ENCODE results near the gene FHOD3.

FHOD3 gene

GRCh38 chr18:36629138-36629530 is 331.6 kb downstream of the FHOD3 start:
- no peak for DNase-seq (ENCODE audit: low read depth in 3 of 3)

GRCh38 chr18:36629836-36630235 is 332.3 kb downstream of the FHOD3 start:
- no peak for DNase-seq (ENCODE audit: low read depth in 3 of 3)

DNA sequence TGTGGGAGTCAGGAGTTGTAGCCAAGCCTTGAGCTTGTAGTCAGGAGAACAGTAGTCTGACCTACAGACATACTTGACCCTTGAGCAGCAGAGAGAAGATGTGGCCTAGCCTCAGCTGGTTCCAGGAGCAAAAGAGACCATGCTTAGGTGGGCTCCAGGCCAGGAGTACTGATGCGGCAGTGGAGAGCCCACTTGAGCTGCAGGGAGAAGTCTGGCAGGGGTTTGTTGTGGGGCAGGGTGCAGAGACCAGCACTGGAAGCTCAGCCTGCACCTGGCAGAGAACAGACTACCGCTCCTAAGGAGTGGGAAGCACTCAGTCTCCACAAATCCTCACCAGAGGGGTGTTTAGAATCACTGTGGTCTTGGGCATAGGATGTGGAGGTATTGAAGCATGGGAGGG is 333.4 kb downstream of the FHOD3 start:
- DNase-seq (ENCODE audit: low read depth in 3 of 3): no peak

- DNase-seq (ENCODE audit: low read depth in 3 of 3): no peak
These were observed 336.5 kb downstream of the FHOD3 start for GRCh38 chr18:36633961-36634412.

DNA sequence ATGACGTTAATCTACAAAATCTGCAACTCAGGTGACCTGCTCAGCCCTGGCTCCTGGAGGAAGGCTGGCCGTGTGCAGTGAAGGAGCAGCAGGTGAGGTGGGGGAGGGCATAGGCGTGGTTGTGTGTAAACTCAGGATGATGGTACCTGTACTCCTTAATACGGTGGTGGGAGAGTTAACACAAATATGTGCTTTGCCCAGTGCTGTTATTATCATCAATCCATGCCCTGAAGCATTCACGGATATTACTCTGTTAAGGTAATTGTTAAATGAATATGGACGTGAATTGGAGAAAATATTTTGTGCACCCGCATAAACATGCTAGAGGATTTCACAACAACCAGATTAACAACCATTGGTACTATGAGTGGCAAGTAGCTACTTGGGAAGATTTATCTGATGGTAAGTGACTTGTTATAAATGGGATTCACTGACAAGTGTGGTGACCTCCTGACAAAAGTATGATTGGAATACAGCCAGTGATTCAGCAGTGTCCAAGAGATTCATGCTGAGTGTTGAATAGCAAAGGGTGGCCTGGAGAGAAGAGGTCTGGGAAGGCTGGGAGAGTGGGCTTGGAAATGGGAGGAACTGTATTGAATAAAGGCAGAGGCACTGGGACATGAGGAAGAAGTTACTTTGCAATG is 337.2 kb downstream of the FHOD3 start:
- DNase-seq (ENCODE audit: low read depth in 3 of 3): no peak

DNA sequence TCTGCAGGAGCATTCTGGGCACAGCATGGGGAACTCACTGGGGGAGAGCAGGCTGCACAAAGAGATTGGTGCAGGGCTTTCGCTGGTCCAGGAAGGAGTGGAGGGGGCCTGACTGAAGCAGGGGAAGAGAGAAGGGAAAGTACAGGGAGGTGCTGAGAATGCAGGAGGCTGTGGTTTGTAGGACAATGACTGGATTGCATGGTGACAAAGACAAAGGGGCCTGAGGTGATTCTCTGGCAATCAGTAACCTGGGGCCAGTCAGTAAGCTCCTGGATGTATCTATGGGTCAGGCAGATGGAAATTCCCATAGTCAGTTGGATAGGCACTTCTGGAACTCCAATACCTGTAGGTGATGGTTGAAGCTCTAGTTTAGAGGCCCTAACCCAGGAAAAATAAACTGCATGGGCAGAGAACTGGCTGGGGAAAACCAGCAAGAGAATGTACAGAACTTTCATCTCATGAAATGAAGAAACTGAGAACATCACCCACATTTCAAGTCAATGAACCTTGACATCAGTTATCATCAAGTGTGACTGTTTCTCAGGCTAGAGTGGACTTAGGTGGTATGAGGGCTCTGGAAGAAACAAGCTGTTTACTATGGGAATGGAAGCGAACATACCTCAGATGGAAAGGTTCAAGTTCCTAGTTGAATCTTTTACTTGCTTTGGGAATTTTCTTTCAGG is 338.0 kb downstream of the FHOD3 start:
- DNase-seq (ENCODE audit: low read depth in 3 of 3): no peak

DNA sequence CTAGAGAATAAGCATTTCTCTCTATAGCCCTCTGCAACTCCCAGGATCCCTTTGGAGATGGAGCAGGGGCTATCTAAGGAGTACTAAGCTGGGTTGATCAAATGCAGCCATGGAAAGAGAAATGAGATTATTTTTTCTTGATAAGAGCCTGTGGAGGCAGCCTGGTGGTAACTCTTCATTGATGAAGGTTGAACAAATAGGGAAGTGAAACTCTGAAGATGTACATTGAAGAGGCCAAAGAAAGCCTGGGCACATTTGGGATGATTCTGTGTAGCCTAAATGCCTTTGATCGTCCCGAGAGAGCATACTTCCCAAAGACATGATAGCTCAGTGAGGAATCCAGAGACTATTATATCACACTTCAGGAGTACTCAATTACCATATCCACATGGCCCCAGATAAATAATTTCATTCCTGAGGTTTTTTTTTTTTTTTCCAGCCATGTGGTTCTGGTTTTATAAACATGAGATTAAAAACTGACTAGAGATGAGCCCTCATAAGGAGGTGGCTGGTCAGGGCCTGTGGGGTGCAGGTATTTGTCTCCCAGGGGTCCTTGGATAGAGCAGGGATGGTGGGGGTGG is 338.8 kb downstream of the FHOD3 start:
- no peak for DNase-seq (ENCODE audit: low read depth in 3 of 3)

DNA sequence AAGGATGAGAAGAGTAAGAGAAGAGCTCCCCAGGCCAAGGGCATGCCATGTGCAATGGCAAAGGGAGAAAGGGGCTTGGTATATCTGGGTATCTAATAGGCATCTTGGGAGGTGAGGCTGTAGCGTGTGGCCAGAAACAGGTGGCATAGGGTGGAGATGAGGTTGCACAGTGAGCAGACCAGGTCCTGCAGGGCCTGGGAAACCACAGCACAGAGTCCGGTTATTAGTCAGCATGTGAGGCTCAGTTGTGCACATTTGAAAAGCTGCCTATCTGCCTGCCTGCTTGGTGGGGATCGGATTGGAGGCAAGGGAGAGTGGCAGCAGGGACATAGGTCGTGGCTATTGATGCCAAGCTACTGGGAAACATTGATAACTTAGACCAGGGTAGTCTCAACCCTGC is 340.7 kb downstream of the FHOD3 start:
- no peak for DNase-seq (ENCODE audit: low read depth in 3 of 3)

GRCh38 chr18:36640021-36640952 is 342.8 kb downstream of the FHOD3 start:
- no peak for DNase-seq (ENCODE audit: low read depth in 3 of 3)

DNA sequence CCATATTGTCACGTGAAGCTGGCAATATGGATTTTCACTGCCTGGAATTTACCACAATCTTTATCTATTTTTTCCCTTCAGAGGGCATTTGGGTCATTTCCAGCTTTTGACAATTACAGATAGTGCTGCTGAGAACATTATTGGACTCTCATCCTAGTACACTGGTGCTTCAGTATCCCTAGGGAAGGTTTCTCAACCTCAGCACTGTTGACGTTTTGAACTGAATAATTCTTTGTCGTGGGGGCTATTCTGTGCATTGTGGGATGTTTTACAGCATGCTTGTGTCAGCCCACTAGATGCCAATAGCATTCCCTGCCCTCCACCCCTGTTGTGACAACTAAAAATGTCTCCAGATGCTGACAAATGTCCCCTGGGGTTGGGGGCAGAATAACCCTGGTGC is 345.5 kb downstream of the FHOD3 start:
- DNase-seq (ENCODE audit: low read depth in 3 of 3): no peak

DNA sequence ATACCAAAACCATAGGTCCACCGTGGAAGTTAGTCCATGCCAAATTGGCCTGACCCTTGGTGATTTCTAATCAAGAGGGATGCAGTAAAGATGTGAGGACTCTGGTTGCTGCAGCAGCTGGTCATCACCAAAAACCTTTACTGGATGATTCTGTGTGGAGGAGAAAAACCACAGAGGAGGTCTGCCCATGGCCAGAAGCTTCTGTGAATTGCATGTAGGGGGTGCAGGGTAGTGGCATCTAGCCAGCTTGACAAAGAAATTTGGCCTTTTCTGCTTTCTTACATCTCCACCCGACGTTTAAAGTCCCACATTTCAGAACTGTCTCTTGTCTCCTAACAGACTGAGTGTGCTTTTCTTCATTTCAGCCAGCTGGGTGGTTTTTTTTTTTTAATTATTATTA is 351.3 kb downstream of the FHOD3 start:
- no peak for DNase-seq (ENCODE audit: low read depth in 3 of 3)

DNA sequence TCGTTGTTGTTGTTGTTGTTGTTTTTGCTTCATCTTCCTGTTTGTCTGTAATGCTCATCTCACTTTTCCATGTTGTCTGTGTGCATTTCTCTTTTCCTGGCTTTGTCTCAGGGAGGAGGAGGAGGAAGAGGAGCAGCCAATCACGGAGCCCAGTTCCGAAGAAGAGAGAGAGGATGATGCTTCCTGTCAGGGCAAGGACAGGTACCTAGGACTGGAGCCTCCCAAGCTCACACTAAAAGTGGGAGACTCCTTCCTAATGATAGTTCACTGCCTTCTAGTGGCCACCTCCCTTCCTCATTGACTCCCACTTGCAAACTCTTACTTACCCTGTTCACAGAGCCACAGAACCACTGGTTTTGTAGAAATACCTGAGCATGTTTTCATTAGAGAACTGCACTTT is 351.7 kb downstream of the FHOD3 start:
- no peak for DNase-seq (ENCODE audit: low read depth in 3 of 3)

GRCh38 chr18:36650266-36650665 is 352.8 kb downstream of the FHOD3 start:
- no peak for DNase-seq (ENCODE audit: low read depth in 3 of 3)

DNA sequence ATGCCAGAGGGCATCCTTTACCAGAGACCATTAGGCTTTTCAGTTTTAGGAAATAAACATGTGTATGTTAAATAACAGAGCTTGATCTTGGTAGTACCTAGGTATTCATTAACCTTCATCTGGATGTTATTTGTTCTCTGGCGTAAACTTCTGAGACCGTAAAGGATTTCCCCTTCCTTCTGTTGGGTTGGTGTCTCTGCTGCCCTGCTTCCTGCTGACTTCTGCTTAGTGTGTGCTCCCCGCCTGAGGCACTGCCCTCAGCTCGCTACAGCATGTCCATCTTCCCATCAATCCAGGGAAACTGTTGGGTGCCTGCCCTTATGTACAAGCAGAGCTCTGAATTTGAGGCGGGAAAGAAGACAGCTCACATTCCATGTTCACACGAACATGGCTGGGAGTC is 353.4 kb downstream of the FHOD3 start:
- DNase-seq (ENCODE audit: low read depth in 3 of 3): no peak

- no peak for DNase-seq (ENCODE audit: low read depth in 3 of 3)
These were observed 355.0 kb downstream of the FHOD3 start for GRCh38 chr18:36652503-36652902.

GRCh38 chr18:36653141-36653869 is 355.8 kb downstream of the FHOD3 start:
- no peak for DNase-seq (ENCODE audit: low read depth in 3 of 3)

GRCh38 chr18:36653870-36654269 is 356.4 kb downstream of the FHOD3 start:
- DNase-seq (ENCODE audit: low read depth in 3 of 3): no peak

DNA sequence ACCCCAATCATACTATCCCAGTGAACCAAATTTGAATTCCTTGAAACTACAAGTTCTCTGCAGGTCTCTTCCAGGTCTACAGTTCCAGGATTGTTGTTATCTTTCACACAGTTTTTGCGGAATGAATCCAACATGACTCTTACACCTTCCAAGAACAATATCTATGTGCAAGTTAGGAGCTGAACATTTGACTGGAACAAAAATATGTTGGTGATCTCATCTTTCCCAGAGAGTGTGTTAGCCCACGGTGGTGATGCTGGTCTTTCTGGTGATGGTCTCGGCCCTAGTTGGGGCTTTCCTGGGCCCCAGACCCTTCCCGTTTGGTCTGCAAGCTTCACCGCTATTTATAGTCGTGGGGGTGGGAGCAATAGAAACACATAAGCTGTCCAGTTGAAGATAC is 357.6 kb downstream of the FHOD3 start:
- DNase-seq (ENCODE audit: low read depth in 3 of 3): no peak

GRCh38 chr18:36655930-36656329 is 358.4 kb downstream of the FHOD3 start:
- no peak for DNase-seq (ENCODE audit: low read depth in 3 of 3)

DNA sequence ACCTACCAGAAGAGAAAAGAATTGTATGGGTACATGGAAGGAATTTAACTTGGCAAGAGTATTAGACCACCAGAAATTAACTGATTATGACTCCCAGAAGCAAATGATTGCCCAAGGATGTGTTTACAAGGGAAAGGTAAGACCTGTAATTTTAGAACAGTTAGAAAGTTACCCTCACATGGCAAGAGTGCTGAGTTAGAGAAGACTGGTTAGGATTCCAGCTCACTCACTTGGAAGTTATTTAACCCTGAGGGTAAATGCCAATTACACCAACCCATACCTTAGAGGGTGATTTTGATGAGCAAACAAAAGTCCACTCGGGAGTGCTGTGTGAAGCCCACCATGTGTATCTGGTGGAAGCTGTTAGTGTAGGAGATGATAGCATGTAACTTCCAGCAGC is 361.1 kb downstream of the FHOD3 start:
- no peak for DNase-seq (ENCODE audit: low read depth in 3 of 3)

DNA sequence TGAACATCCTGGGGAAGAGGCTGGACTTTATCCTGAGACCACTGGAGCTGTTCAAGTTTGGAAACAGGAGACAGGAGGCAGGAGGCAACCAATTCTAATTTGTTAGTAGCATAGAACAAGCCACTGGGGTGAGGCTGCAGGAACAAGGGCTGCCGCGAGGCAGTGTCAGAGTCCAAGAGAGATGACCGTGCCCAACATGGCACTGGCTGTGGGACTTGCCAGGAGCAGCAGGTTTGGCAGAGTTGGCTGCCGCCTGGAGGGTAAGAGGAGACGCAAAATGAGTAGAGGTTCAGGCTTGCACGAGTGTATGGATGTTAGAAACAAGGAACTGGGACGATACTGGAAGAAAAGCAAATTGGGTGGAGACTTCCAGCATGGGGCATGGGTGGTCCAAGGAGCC is 362.8 kb downstream of the FHOD3 start:
- DNase-seq (ENCODE audit: low read depth in 3 of 3): no peak

- no peak for DNase-seq (ENCODE audit: low read depth in 3 of 3)
These were observed 364.5 kb downstream of the FHOD3 start for GRCh38 chr18:36661999-36662398.

Measured in stimulated activated CD4-positive, alpha-beta T cell treated with anti-CD3 and anti-CD28 coated beads, TNF-alpha, amount 100 ng/mL, for 4 hours (primary cell).